HG03457 (cell line): ENCODE data around the gene ELP1.

Experiments used
- ATAC-seq: cut with Tn5 transposase; IDR thresholded peaks from one replicate; pipeline ENCODE4 v1.9.1; 2021; ENCODE audit warnings: moderate number of reproducible peaks; ENCODE audit not compliant: unreplicated experiment

The ELP1 gene

DNA sequence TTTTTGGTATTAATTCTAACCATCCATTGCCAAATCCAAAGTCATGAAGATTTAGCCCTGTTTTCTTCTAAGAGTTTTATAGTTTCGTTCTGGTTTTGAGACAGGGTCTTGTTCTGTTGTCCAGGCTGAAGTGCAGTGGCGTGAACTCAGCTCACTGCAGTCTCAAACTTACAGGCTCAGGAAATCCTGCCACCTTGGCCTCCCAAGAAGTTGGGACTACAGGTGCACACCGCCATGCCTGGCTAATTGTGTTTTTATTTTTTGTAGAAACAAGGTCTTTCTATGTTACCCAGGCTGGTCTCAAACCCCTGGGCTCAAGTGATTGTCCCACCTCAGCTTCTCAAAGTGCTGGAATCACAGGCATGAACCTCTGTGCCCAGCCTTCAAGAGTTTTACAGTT is 50.8 kb downstream of the ELP1 start:
- ATAC-seq = no peak

DNA sequence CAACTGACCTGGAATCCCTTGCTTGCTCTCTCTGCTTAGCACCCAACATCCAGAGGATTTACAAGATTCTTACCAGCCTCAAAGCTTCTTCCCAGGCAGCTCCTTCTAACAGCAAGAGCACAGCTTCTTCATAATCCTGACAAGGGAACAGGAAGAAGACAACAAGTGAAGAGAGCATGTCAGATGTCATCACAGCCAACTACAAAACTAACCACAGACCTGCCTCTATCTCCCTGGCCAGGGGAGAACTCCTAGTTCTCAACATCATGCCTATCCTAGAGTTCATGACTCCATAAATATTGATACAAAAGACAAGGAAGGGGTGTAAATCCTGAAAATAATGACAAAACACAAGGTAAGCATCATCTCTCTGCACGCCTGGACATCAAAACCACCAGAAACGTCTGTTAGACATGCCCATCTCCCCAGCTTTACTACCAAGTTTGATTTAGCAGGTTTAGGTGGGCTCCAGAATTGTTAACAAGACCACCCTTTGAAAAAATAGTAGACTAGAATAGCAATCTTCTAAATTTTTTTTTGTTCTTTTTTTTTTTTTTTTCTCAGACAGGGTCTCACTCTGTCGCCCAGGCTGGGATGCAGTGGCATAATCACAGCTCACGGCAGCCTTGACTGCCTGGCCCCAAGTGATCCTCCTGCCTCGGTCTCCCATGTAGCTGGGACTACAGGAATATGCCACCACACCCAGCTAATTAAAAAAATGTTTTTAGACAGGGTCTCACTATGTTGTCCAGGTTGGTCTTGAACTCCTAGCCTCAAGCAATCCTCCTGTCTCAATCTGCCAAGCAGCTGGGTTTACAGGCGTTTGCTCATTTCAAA is 51.7 kb downstream of the ELP1 start:
- no peak for ATAC-seq

DNA sequence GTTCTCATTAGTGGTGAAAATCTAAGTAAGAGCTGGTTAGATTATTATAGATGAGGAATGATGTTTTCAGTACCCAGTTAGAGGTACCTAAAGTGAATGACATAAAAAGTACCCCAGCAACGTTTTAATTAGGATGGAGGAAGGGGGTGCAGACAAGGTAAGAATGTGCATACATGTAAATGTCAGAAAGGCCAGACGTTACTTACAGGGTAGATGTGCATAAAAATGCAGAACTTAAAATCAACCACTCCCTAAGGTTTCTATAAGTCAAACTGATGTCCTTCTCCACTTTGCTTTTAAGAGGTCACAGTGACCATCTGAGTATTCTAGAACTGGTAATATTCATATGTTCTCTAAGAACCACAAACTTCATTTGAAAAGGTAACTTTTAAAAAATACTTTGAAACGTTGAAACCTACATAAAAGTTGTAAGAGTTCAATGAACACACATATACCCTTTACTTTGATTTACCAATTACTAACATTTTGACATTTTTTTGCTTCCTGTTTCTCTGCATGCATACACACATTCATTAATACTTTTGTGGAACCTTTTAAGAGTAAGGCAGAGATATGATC is 53.1 kb downstream of the ELP1 start:
- ATAC-seq = no peak

DNA sequence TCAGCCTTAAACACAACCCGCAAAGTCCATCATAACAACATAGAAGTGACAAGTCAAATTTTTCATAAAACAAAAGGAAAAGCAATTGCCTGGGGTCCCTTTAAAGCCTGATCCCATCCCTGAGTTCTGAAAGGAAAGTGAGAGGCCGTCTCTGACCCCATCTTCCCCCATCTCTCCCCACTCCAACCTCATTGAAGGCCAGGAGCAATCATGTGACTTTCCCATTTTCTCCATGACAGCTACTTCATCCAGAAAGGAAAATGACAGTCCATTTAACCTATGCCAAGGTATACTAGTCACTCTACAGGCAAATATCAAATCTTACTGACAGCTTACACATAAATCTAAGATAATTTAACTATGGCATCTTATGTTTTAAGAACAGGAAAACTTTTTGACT is 56.4 kb downstream of the ELP1 start:
- no peak for ATAC-seq

DNA sequence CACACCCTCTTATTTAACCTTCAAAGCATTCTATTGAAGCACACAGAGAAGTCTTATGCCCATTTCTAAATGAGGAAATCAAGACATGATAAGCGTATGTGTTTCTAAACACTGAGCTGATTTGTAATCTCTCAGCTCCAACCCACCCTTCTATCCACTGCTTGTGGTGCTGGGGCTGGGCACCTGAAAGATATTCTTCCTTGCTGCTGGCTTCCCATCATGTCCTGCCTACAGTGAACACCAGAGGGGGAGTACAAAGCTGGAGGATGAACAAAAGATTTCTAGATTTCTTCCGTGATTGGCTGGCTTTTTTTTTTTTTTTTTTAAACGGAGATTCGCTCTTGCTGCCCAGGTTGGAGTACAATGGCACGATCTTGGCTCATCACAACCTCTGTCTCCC is 57.5 kb downstream of the ELP1 start:
- ATAC-seq = no peak

DNA sequence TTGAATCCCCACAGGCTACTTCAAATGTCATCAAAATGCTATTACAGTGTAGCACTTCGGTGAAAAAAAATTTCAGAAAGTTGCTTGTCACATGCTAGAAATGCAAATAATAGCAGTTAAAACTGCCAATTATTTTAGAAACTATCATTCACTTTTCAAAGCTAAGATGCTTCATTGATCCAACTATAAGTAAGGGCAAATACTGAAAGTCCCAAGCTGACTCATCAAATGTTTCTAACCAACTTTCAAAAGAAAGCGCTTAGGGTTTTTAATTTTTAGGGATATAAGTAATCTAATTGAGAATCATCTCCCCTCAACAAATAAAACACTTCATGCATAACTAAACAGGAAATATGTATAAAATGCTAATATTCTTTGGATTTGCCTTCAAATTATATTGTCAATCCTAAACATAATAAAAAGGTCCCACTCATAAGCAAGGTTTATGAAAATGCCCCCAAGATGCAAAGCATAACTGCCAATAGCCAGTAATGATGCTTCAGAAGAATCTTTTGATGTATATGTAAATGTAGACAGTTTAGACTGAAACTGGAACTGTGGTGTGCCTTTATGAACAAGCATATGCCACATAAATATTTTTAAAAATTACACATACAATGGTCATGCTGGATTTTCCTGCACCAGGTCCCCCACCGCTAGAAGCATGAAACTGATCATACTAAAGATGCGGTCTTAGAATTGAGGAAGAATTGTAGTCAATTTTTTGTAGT is 59.7 kb downstream of the ELP1 start:
- no peak for ATAC-seq

DNA sequence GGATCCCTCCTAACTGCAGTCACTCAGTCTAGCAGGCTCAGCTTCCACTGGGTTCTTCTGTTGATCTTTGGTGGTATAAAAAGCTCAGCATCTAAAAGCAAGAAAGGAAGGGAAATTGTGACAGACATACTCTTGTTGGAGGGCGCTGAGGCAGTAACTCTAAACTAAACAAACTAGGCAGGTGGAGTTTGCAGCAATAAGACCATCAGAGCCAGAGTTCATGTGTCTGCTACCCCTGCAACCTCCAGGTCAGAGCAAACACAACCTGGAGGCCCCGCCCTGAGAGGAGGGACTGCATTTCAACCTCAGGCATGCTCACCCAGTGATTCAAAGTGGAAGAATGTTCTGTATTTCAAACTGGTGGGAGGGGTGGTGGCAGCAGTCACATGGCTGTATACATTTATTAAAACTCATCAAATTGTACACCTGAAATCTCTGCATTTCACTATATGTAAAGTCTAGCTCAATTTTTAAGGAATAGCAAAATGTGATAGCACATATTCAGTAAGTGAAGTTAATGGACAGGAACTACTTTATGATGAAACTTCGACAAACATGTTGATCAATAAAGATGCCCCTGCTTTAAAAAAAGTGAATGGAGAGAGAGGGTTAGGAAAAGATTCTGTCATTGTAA is 64.7 kb downstream of the ELP1 start:
- no peak for ATAC-seq

DNA sequence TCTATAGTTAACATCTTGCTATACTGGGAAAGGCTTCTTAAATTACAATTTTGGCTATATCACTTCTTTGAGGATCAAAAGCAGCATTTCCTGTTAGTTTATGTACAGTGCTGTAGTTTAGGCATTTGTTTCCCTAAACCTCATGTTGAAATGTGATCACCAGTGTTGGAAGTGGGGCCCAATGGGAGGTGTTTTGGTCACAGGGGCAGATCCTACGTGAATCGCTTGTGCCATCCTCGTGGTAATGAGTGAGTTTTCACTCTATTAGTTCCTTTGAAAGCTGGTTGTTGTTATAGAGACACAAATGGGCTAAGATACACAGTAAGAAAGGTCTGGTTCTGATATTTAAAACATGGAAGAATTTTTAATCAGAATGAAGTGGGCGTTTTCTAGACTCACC is 66.1 kb downstream of the ELP1 start:
- no peak for ATAC-seq

DNA sequence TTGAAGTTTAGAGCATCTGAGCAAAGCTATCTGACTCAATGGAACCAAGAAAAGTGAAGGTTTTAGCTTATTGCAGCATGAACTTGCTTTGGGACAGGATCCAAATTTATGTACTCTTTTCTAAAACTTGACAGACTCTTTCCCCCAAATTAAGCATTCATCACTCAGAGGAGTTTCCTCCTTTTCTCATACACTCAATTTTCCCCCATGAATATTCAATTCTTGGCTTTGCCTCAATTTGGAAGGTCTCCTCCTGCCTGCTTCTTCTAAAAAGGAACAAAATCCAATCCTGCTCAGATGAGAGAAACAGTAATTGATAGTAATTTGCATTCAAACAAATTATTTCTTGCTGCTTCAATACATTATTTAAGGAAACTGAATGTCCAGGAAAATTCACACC is 66.8 kb downstream of the ELP1 start:
- ATAC-seq = no peak

DNA sequence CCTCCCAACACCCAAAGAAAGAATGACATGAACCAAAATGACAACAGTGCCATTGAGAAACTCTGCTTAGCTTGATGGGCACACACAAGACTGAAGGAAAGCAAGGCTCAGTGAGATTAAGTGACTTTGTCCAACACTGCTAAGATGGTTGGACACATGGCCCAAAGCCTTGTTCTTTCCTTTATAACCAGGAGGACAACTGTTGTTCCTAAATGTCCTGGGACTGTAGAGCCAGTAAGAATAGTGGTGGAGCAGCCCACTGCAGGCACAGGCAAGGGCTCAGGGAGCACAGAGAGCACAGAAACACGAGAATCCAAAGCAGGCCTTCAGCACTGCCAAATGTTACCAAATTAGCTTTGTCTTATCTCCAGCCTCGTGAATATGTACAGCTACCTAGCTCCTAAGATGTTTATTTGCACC is 67.9 kb downstream of the ELP1 start:
- ATAC-seq = no peak

DNA sequence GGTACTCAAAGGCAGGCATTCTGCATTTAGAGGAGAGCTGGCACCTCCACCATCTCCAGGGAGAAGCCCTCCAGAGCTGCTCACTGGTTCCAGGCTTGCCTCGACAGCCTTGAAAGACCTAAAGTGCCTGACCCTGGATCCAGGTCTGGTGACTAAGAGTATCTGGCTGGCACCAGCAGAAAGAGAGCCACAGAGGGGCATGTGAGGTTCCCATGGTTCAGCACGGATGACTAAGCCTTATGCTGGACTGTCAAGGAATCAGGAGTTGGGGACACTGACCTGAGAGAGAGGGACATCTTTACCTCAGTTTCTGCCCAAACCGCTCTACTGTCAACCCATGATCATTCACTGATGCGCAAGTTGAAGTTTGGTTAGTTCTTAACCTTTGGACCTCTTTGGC is 68.9 kb downstream of the ELP1 start:
- no peak for ATAC-seq

DNA sequence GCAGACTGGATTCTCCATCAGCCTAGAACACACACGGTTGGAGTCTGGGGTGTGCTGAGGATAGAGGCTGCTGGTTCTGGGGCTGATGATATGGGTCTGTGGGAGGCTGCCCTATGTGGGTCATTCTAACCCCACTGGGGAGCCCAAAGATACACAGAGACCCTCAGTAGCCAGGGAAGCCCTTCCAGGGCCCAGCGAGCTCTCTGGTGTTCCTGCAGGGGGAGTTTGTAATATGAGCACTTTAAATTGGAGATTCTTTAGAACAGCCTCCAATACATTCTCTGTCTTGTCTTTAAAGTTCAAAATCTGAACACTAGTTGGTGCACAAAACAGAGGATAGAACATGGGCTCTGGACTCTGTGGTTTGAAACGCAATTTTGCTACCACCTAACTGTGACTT is 69.5 kb downstream of the ELP1 start:
- no peak for ATAC-seq

DNA sequence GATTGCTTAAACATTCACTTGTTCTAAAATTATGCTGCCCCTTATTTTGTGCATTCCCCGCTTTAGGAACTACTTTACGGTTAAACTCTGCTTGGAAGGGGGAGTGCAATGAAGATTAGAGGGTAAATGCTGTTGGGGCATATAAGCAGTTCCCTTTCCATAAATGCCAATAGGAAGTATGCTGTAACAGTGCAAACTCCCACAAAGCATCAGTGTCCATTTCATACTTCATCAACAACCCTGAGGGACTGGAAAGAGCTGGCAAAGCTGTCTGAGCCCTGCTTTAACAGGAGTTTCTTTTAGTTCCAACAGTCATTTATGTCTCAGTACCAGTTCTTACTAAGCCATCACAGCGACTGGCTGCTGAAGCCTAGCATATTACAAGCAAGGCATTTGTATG is 70.0 kb downstream of the ELP1 start:
- ATAC-seq = no peak

DNA sequence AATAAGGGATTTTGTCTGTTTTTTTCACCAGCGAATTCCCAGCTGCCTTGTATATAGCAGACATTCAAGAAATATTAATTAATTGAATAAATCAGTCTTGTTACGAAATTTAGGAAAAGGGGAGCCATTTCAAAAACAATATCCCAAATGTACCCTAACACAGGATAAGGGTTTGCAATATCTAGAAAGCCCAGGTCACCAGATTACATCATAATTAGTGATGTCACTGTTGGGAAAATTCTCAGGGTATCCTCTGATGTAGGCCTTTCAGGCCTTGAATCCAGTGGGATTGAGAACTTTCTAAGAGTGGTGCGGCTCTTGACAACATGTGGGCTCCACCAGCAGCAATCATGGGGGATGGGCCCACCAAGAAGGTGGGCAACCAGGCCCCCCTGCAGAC is 71.9 kb downstream of the ELP1 start, which contains the start of gene ACTL7A:
Gene ACTL7A (plus strand): TSS at position 270 of the 400 bp plus-strand sequence. CDS start 57 bp downstream, at position 327.
- ATAC-seq = no peak

DNA sequence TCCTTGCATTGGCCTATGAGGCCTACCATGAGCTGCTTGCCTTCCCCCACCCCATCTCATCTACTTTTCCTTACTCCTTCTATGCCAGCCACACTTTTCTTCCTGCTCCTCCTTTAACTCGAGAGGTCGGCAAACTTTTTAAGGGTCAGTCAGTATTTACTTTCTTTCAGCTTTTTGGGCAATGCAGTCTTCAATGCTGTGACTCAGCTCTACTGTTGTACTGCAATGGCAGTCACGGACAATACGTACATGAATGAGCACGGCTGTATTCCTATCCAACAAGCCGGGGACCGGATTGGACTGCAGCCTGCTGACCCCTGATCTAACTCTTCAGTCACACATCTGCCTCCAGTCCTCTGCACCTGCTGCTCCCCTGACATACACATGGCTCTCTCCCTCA is 72.5 kb downstream of the ELP1 start:
- no peak for ATAC-seq

DNA sequence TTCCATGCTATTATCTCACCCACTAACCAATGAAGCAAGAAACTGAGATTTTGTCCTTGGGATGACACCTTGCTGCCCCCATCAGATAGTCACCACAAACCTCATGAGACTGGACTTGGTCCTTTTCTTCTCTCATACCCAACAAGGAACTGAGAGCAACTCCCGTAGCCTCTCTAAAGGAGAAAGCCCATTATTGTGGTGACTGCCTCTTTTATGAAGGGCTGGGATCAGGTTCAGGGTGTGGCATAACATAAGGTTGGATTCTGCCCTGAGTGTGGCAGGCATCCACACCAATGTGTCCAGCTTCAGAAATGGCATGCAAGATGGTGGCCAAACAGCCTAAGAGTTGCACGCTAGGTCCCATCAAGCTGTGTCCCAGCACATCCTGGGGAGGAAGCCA is 73.2 kb downstream of the ELP1 start:
- ATAC-seq = no peak

DNA sequence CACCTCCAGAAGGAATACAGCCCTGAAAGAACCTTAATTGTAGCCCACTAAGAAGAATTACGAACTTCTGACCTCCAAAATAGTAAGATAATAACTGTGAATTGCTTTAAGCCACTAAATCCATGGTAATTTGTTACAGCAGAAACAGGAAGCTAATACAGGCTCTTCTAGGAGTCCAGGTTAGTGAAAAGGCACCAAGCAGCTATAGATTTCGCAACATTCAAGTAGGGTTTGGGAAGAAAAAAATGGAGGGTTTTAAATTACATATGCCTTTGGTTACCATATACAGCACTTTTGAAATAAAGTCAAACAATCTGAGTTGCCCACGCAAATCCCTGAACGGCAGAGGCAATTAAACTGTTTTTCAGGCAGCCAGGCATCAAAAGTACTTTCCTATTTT is 73.6 kb downstream of the ELP1 start:
- no peak for ATAC-seq

DNA sequence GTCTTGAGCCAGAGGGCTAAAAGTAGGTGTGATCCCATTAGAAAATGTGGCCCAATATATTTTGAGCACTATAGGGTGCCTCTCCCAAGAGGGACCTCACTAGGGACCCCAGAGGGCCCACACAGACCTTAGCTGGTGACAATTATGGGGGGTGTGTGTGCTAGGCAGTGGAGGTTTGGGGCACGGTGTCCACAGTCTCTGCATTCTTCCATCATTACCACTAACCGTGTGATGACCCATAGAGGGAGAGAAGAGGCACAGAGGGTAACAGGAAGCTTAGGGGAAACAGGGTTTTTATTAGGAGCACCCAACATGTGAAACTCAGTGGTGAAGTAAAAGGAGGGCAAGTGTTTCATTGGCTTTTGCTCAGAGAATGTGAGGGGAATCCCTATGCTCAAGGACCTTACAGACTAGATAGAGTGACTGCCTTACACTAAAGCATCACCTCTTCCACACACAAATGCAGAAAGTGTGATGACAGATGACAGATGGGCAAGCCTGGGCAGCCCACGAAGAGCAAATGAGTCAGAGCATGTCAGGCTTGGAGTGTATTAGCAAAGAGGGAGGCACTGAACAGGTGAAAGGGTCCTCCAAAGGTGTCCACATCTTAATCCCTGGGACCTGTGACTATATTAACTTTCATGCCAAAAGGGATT is 74.3 kb downstream of the ELP1 start:
- no peak for ATAC-seq

DNA sequence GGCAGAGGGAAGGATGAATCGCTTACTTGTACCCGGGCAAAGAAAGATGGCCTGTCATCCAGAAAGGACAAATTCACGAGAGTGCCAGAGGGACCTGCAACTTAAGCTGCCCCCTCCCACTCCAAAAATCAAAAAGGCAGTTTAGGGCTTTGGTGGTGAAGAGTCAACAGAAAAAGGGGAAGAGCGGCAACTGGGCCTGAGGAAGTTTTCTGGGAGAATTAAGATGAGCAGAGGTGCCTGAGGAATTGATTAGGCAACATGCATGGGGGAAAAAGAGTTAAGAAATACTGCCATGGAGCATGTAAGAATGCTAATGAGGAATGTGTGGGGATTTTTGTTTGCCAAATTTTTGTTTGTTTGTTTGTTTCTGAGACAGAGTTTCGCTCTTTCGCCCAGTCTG is 76.4 kb downstream of the ELP1 start:
- no peak for ATAC-seq

DNA sequence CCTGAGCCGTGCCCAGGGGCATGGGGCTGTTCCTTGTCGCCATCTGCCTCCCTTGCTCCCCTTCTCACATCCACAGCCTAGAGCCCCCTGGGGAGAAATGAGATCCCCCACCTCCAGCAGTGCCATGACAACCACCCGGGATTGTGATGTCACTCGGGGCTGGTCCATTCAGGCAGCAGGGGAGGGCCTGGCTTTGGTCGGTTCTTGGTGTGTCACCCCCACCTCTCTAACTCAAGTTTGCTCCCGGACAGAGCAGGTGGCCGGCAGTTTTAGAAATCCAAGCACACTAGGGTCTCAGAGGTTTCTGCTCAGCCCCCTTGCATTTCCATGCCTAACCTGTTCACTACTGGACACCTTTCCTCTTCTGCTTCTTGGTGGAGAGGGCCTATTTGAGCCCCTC is 78.0 kb downstream of the ELP1 start, which contains the start of gene ACTL7B:
Gene ACTL7B (minus strand): TSS at position 99 of the 400 bp plus-strand sequence. CDS start 56 bp downstream, at position 43.
- no peak for ATAC-seq

DNA sequence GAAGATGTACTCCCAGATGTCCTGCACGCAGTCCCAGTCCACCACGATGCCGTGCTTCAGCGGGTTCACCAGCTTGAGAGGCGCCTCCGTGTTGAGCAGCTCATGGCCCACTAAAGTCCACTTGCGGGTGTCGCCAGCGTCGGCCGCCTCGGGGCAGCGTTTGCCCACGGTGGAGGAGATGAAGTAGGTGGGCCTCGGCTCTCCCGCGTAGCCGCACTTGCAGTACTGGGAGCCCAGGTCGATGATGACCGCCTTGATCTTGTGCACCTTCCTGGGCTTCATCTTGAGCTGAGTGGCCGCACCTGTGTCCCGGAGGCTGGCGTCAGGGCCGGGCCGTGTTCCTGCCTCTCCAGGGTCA is 78.4 kb downstream of the ELP1 start:
- no peak for ATAC-seq
